ENCODE measurements around the gene MIA3.
A peak's percentile ranks its signal among the peaks of the same experiment; 100 is the strongest.

MIA3 gene

GRCh38 chr1:222624214-222624613 is 6.3 kb downstream of the MIA3 start:
- peaks cover 32% of the 10 kb centered on the region for H3K36me3 ChIP-seq (ENCODE audit: insufficient read depth, low read length)
- H3K9me3 ChIP-seq (replicated peaks; ENCODE audit: low read length): no peaks in the 10 kb centered on the region
- H3K9ac ChIP-seq (ENCODE audit: low read depth, low read length): no peak overlapping the region
- H3K4me1 ChIP-seq (ENCODE audit: control insufficient read depth, insufficient read depth, low read length): peaks cover 4% of the 10 kb centered on the region
- H3K4me2 ChIP-seq (ENCODE audit: low read length): no peak overlapping the region
- no peak overlapping the region for H3K4me3 ChIP-seq (ENCODE audit: low read length)
- H3K27me3 ChIP-seq (ENCODE audit: control insufficient read depth, insufficient read depth, low read length): no peaks in the 10 kb centered on the region

GRCh38 chr1:222627232-222627631 is 9.3 kb downstream of the MIA3 start:
- Histone ChIP-seq H3K27me3 (ENCODE audit: control insufficient read depth, insufficient read depth, low read length) (no peaks in the 10 kb centered on the region), H3K9me3 (replicated peaks; ENCODE audit: low read length) (no peaks in the 10 kb centered on the region), H3K4me3 (ENCODE audit: low read length) (no peak overlapping the region), H3K9ac (ENCODE audit: low read depth, low read length) (no peak overlapping the region), H3K4me1 (ENCODE audit: control insufficient read depth, insufficient read depth, low read length) (no peaks in the 10 kb centered on the region), H3K4me2 (ENCODE audit: low read length) (no peak overlapping the region), H3K36me3 (ENCODE audit: insufficient read depth, low read length) (peaks cover 41% of the 10 kb centered on the region)

- no peaks in the 10 kb centered on the region for H3K27me3 ChIP-seq (ENCODE audit: control insufficient read depth, insufficient read depth, low read length)
- H3K4me2 ChIP-seq (ENCODE audit: low read length): no peak overlapping the region
- H3K9ac ChIP-seq (ENCODE audit: low read depth, low read length): no peak overlapping the region
- H3K4me1 ChIP-seq (ENCODE audit: control insufficient read depth, insufficient read depth, low read length): no peaks in the 10 kb centered on the region
- H3K36me3 ChIP-seq (ENCODE audit: insufficient read depth, low read length): peaks cover 49% of the 10 kb centered on the region
- no peaks in the 10 kb centered on the region for H3K9me3 ChIP-seq (replicated peaks; ENCODE audit: low read length)
- no peak overlapping the region for H3K4me3 ChIP-seq (ENCODE audit: low read length)
Measured at GRCh38 chr1:222629921-222630535, 12.1 kb downstream of the MIA3 start.

- Histone ChIP-seq H3K9ac (ENCODE audit: low read depth, low read length) (no peak overlapping the region), H3K4me1 (ENCODE audit: control insufficient read depth, insufficient read depth, low read length) (no peaks in the 10 kb centered on the region), H3K4me3 (ENCODE audit: low read length) (no peak overlapping the region), H3K36me3 (ENCODE audit: insufficient read depth, low read length) (peaks cover 44% of the 10 kb centered on the region), H3K4me2 (ENCODE audit: low read length) (no peak overlapping the region), H3K9me3 (replicated peaks; ENCODE audit: low read length) (no peaks in the 10 kb centered on the region), H3K27me3 (ENCODE audit: control insufficient read depth, insufficient read depth, low read length) (no peaks in the 10 kb centered on the region)
Measured at GRCh38 chr1:222631611-222632208, 13.8 kb downstream of the MIA3 start.

GRCh38 chr1:222632749-222633148 is 14.9 kb downstream of the MIA3 start:
- Histone ChIP-seq H3K4me1 (ENCODE audit: control insufficient read depth, insufficient read depth, low read length) (no peaks in the 10 kb centered on the region), H3K9me3 (replicated peaks; ENCODE audit: low read length) (no peaks in the 10 kb centered on the region), H3K9ac (ENCODE audit: low read depth, low read length) (no peak overlapping the region), H3K4me3 (ENCODE audit: low read length) (no peak overlapping the region), H3K36me3 (ENCODE audit: insufficient read depth, low read length) (peaks cover 43% of the 10 kb centered on the region), H3K27me3 (ENCODE audit: control insufficient read depth, insufficient read depth, low read length) (no peaks in the 10 kb centered on the region), H3K4me2 (ENCODE audit: low read length) (no peak overlapping the region)

- Histone ChIP-seq H3K36me3 (ENCODE audit: insufficient read depth, low read length) (peaks cover 28% of the 10 kb centered on the region), H3K4me2 (ENCODE audit: low read length) (no peak overlapping the region), H3K27me3 (ENCODE audit: control insufficient read depth, insufficient read depth, low read length) (no peaks in the 10 kb centered on the region), H3K9me3 (replicated peaks; ENCODE audit: low read length) (no peaks in the 10 kb centered on the region), H3K4me1 (ENCODE audit: control insufficient read depth, insufficient read depth, low read length) (no peaks in the 10 kb centered on the region), H3K9ac (ENCODE audit: low read depth, low read length) (no peak overlapping the region), H3K4me3 (ENCODE audit: low read length) (no peak overlapping the region)
Measured at GRCh38 chr1:222634180-222635013, 16.5 kb downstream of the MIA3 start.

- Histone ChIP-seq H3K4me3 (ENCODE audit: low read length) (no peak overlapping the region), H3K4me2 (ENCODE audit: low read length) (no peak overlapping the region), H3K36me3 (ENCODE audit: insufficient read depth, low read length) (no peaks in the 10 kb centered on the region), H3K9me3 (replicated peaks; ENCODE audit: low read length) (no peaks in the 10 kb centered on the region), H3K4me1 (ENCODE audit: control insufficient read depth, insufficient read depth, low read length) (peaks cover 13% of the 10 kb centered on the region), H3K27me3 (ENCODE audit: control insufficient read depth, insufficient read depth, low read length) (no peaks in the 10 kb centered on the region), H3K9ac (ENCODE audit: low read depth, low read length) (no peak overlapping the region)
Measured at GRCh38 chr1:222641269-222641948, 23.5 kb downstream of the MIA3 start.

GRCh38 chr1:222642468-222642867 is 24.6 kb downstream of the MIA3 start:
- H3K4me3 ChIP-seq (ENCODE audit: low read length): no peak overlapping the region
- no peaks in the 10 kb centered on the region for H3K36me3 ChIP-seq (ENCODE audit: insufficient read depth, low read length)
- no peak overlapping the region for H3K9ac ChIP-seq (ENCODE audit: low read depth, low read length)
- H3K4me1 ChIP-seq (ENCODE audit: control insufficient read depth, insufficient read depth, low read length): peaks cover 13% of the 10 kb centered on the region
- H3K9me3 ChIP-seq (replicated peaks; ENCODE audit: low read length): no peaks in the 10 kb centered on the region
- no peaks in the 10 kb centered on the region for H3K27me3 ChIP-seq (ENCODE audit: control insufficient read depth, insufficient read depth, low read length)
- no peak overlapping the region for H3K4me2 ChIP-seq (ENCODE audit: low read length)

GRCh38 chr1:222643606-222643937 is 25.7 kb downstream of the MIA3 start:
- Histone ChIP-seq H3K4me3 (ENCODE audit: low read length) (peak overlapping the region; percentile 88), H3K27me3 (ENCODE audit: control insufficient read depth, insufficient read depth, low read length) (no peaks in the 10 kb centered on the region), H3K9ac (ENCODE audit: low read depth, low read length) (peak overlapping the region; percentile 87), H3K4me1 (ENCODE audit: control insufficient read depth, insufficient read depth, low read length) (peaks cover 13% of the 10 kb centered on the region), H3K36me3 (ENCODE audit: insufficient read depth, low read length) (no peaks in the 10 kb centered on the region), H3K9me3 (replicated peaks; ENCODE audit: low read length) (no peaks in the 10 kb centered on the region), H3K4me2 (ENCODE audit: low read length) (peak overlapping the region; percentile 80)

- peak overlapping the region; percentile 84 for H3K4me2 ChIP-seq (ENCODE audit: low read length)
- no peaks in the 10 kb centered on the region for H3K36me3 ChIP-seq (ENCODE audit: insufficient read depth, low read length)
- peaks cover 13% of the 10 kb centered on the region for H3K4me1 ChIP-seq (ENCODE audit: control insufficient read depth, insufficient read depth, low read length)
- no peaks in the 10 kb centered on the region for H3K27me3 ChIP-seq (ENCODE audit: control insufficient read depth, insufficient read depth, low read length)
- H3K9me3 ChIP-seq (replicated peaks; ENCODE audit: low read length): no peaks in the 10 kb centered on the region
- H3K9ac ChIP-seq (ENCODE audit: low read depth, low read length): peak overlapping the region; percentile 87
- H3K4me3 ChIP-seq (ENCODE audit: low read length): peak overlapping the region; percentile 88
Measured at GRCh38 chr1:222643938-222644635, 26.2 kb downstream of the MIA3 start.

GRCh38 chr1:222644636-222644980 is 26.7 kb downstream of the MIA3 start:
- peak overlapping the region; percentile 88 for H3K4me3 ChIP-seq (ENCODE audit: low read length)
- no peaks in the 10 kb centered on the region for H3K27me3 ChIP-seq (ENCODE audit: control insufficient read depth, insufficient read depth, low read length)
- peaks cover under 1% of the 10 kb centered on the region for H3K36me3 ChIP-seq (ENCODE audit: insufficient read depth, low read length)
- H3K9me3 ChIP-seq (replicated peaks; ENCODE audit: low read length): no peaks in the 10 kb centered on the region
- peaks cover 13% of the 10 kb centered on the region for H3K4me1 ChIP-seq (ENCODE audit: control insufficient read depth, insufficient read depth, low read length)
- peak overlapping the region; percentile 84 for H3K4me2 ChIP-seq (ENCODE audit: low read length)
- peak overlapping the region; percentile 87 for H3K9ac ChIP-seq (ENCODE audit: low read depth, low read length)
